ENCODE results near the gene PIGV.
A peak's percentile ranks its signal among the peaks of the same experiment; 100 is the strongest.

Gene PIGV

DNA sequence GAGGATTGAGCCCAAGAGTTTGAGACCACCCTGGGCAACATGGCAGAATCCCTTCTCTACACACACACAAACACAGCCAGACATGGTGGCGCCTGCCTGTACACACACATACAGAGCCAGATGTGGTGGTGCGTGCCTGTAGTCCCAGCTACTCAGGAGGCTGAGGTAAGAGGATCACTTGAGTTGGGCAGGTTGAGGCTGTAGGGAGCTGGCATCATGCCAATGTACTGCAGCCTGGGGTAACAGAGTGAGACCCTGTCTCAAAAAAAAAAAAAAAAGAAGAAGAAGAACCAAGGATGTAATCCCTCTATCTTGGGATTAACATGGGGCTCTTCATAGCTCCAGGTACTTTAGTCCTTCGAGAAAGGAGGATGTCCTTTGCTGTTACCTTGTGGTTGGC is 29.4 kb upstream of the PIGV start:
- TF ChIP-seq, protein P1, sequence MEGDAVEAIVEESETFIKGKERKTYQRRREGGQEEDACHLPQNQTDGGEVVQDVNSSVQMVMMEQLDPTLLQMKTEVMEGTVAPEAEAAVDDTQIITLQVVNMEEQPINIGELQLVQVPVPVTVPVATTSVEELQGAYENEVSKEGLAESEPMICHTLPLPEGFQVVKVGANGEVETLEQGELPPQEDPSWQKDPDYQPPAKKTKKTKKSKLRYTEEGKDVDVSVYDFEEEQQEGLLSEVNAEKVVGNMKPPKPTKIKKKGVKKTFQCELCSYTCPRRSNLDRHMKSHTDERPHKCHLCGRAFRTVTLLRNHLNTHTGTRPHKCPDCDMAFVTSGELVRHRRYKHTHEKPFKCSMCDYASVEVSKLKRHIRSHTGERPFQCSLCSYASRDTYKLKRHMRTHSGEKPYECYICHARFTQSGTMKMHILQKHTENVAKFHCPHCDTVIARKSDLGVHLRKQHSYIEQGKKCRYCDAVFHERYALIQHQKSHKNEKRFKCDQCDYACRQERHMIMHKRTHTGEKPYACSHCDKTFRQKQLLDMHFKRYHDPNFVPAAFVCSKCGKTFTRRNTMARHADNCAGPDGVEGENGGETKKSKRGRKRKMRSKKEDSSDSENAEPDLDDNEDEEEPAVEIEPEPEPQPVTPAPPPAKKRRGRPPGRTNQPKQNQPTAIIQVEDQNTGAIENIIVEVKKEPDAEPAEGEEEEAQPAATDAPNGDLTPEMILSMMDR (IDR thresholded peaks at IDR 0.05; ENCODE audit: low read depth, low read length): no peak
- DNase-seq (ENCODE audit: extremely low read depth, low read depth): no peak

DNA sequence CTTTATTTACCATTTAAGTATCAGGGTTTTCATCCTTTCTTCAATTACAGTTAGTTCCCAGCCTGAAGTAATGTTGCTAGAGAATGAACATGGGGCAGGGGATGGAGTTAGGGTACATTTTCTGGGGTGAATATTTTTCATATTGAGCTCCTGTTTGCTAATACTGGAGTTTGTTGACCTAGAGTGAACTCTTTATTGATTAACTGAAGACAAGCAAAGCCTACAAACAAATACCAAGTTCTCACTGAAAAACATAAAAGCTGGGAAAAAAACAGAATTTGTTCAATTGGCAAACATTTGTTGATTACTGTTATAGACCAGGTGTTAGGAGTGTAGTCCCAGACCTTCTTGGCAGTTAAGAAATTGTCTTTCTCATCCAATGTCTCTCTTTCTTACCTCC is 28.2 kb upstream of the PIGV start:
- TF ChIP-seq, protein P1 (IDR thresholded peaks at IDR 0.05; ENCODE audit: low read depth, low read length): no peak
- no peak for DNase-seq (ENCODE audit: extremely low read depth, low read depth)

GRCh38 chr1:26761217-26761616 is 26.5 kb upstream of the PIGV start:
- TF ChIP-seq, protein P1 (IDR thresholded peaks at IDR 0.05; ENCODE audit: low read depth, low read length): no peak
- DNase-seq (ENCODE audit: extremely low read depth, low read depth): no peak

- TF ChIP-seq, protein P1 (IDR thresholded peaks at IDR 0.05; ENCODE audit: low read depth, low read length): no peak
- no peak for DNase-seq (ENCODE audit: extremely low read depth, low read depth)
These were observed 20.0 kb upstream of the PIGV start for GRCh38 chr1:26767714-26768113.

DNA sequence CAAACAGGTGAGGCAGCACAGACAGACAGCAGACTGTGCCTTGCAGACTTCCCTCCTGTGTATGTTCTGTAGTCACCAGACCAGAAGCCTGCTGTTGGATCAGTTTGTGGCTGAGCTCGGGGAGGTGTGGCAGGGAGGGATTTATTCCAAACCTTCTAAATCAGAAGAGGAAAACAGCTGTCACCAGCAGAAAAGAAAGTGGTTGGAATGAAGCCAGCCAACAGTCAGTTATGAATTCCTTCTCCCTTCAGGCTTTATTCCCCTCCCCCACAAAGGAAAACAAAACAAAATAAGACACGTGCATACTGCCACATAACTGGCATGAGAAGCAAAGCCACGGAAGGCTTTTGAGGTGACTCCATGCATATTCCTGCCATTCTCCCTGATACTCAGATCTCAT is 19.0 kb upstream of the PIGV start:
- peak; percentile 49 for DNase-seq (ENCODE audit: extremely low read depth, low read depth)
- TF ChIP-seq, protein P1 (IDR thresholded peaks at IDR 0.05; ENCODE audit: low read depth, low read length): no peak

DNA sequence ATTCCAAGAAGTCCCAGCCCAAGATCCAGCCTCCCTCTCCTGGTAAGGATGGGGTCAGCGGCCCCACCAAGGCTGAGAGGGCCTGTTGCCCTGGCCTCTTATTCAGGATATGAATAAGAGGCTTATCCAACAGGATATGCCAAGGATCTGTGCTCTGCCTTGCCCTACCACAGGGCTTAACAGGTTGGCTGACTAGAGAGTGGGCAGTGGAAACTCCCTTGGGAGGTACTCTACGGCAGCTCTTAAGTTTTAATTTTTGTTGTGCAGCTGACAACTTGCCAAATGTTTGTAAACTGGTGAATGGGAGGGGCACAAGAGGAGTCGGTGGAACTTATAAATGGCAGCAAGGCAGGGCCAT is 16.5 kb upstream of the PIGV start:
- no peak for DNase-seq (ENCODE audit: extremely low read depth, low read depth)
- TF ChIP-seq, protein P1 (IDR thresholded peaks at IDR 0.05; ENCODE audit: low read depth, low read length): no peak

GRCh38 chr1:26771643-26772321 is 16.0 kb upstream of the PIGV start:
- TF ChIP-seq, protein P1 (IDR thresholded peaks at IDR 0.05; ENCODE audit: low read depth, low read length): no peak
- peak; percentile 87 for DNase-seq (ENCODE audit: extremely low read depth, low read depth)
